ENCODE data around the gene CAT.

CAT gene

DNA sequence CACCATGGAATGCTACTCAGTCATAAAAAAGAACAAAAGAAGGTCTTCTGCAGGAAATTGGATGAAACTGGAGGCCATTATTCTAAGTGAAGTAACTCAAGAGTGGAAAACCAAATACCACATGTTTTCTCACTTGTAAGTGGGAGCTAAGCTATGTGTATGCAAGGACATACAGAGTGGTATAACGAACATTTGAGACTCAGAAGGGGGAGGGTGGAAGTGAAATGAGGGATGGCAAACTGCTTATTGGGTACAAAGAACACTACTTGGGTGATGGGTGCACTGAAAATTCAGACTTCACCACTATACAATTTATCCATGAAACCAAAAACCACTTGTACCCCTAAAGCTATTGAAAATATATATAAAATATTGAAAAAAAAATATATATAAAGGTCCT lies 13.4 kb upstream of the CAT start:
- no peak overlapping the region for H3K4me3 ChIP-seq (ENCODE audit: insufficient read length, low read depth)
- no peaks in the 10 kb centered on the region for H3K36me3 ChIP-seq (ENCODE audit: insufficient read depth, insufficient read length, low read length)
- TF ChIP-seq SUZ12 (IDR thresholded peaks at IDR 0.05; ENCODE audit: extremely low read depth, insufficient read depth, insufficient read length), result no peak
- TF ChIP-seq YY1 (IDR thresholded peaks at IDR 0.05; ENCODE audit: insufficient read depth, insufficient read length), result no peak
- TF ChIP-seq ZNF274 (IDR thresholded peaks at IDR 0.05; ENCODE audit: low read depth, low read length), result no peak
- H3K9me3 ChIP-seq (ENCODE audit: insufficient read depth, low read length), result no peaks in the 10 kb centered on the region
- no peak overlapping the region for H3K9ac ChIP-seq (ENCODE audit: insufficient read length, low read depth)
- H3K4me1 ChIP-seq (ENCODE audit: insufficient read depth, insufficient read length), result no peaks in the 10 kb centered on the region
- H3K27me3 ChIP-seq (ENCODE audit: insufficient read depth, insufficient read length), result no peaks in the 10 kb centered on the region
- DNase-seq (ENCODE audit: low read depth, low spot score), result no peak

DNA sequence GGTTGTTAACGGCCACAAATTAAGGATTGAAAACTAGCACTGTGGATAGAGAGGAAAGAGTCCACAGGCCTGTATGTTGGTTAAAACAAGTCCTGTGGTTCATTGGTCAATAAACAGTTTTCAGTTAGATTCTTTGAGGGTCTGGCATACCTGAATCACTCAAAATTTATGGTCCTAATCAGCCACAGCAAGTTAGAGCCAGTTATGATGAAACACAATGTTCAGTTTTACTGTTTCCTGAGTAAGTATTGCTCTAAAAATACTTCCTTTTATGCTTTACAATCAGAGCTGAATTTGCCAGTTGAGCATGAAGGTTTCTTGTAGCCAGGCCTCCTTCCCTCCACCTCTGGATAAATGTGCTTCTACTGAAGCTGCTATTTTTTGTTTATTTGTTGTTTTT lies 12.9 kb upstream of the CAT start:
- TF ChIP-seq SUZ12 (IDR thresholded peaks at IDR 0.05; ENCODE audit: extremely low read depth, insufficient read depth, insufficient read length) (no peak), YY1 (IDR thresholded peaks at IDR 0.05; ENCODE audit: insufficient read depth, insufficient read length) (no peak), ZNF274 (IDR thresholded peaks at IDR 0.05; ENCODE audit: low read depth, low read length) (no peak)
- no peaks in the 10 kb centered on the region for H3K9me3 ChIP-seq (ENCODE audit: insufficient read depth, low read length)
- H3K27me3 ChIP-seq (ENCODE audit: insufficient read depth, insufficient read length), result no peaks in the 10 kb centered on the region
- no peak overlapping the region for H3K4me3 ChIP-seq (ENCODE audit: insufficient read length, low read depth)
- H3K4me1 ChIP-seq (ENCODE audit: insufficient read depth, insufficient read length), result no peaks in the 10 kb centered on the region
- no peak for DNase-seq (ENCODE audit: low read depth, low spot score)
- no peaks in the 10 kb centered on the region for H3K36me3 ChIP-seq (ENCODE audit: insufficient read depth, insufficient read length, low read length)
- no peak overlapping the region for H3K9ac ChIP-seq (ENCODE audit: insufficient read length, low read depth)

DNA sequence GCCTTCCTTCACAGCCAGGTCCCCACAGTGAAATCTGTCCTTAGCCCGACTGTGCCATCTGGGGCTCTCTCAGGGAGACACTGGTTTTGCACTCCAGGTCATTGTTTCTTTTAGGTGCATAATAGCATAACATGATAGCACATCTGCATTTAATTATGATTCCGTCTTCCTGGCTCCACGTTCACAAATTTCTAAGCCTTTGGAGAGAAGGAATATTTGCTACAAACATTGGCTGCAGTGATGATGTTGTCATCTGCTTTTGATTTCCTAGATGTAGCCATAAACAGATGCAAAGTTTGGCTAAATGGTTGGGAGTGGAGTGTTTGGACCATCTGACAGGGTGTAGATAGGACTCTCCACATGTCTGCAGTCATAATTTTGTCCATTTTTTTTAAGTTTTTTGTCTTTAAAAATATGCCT lies 12.0 kb upstream of the CAT start:
- H3K9ac ChIP-seq (ENCODE audit: insufficient read length, low read depth), result no peak overlapping the region
- TF ChIP-seq SUZ12 (IDR thresholded peaks at IDR 0.05; ENCODE audit: extremely low read depth, insufficient read depth, insufficient read length) (no peak), YY1 (IDR thresholded peaks at IDR 0.05; ENCODE audit: insufficient read depth, insufficient read length) (no peak), ZNF274 (IDR thresholded peaks at IDR 0.05; ENCODE audit: low read depth, low read length) (no peak)

DNA sequence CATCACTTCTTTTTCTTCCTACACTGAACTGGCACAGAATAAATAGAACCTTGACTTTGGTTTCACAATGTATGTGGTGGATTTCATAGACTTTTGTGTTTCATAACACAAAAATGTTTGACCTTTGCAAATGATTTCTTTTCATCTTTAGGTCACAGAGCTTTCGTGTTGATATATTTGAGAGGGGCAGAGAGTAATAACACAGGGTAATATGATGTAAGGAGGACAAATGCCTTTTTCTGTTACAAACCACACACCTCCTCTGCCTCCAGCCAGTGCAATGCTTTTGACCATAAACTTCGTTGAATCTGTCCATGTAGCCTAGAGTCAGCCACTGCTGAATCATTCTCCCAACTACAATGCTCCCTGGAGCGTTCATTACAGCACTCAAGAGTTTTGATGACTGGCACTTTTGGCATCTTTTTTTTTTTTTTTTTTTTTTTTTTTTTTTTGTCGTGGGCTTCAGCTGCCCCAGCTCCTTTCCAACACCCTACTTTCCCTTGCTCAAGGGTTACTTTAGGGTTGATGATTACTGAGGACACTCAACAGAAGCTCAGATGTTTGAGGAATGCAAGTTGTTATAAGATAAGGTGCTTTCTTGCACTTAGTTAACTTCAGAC lies 11.4 kb upstream of the CAT start:
- H3K4me3 ChIP-seq (ENCODE audit: insufficient read length, low read depth), result no peak overlapping the region
- no peaks in the 10 kb centered on the region for H3K36me3 ChIP-seq (ENCODE audit: insufficient read depth, insufficient read length, low read length)
- H3K4me1 ChIP-seq (ENCODE audit: insufficient read depth, insufficient read length), result no peaks in the 10 kb centered on the region
- no peak for DNase-seq (ENCODE audit: low read depth, low spot score)
- no peaks in the 10 kb centered on the region for H3K27me3 ChIP-seq (ENCODE audit: insufficient read depth, insufficient read length)
- TF ChIP-seq YY1 (IDR thresholded peaks at IDR 0.05; ENCODE audit: insufficient read depth, insufficient read length) (no peak), SUZ12 (IDR thresholded peaks at IDR 0.05; ENCODE audit: extremely low read depth, insufficient read depth, insufficient read length) (no peak), ZNF274 (IDR thresholded peaks at IDR 0.05; ENCODE audit: low read depth, low read length) (no peak)
- no peaks in the 10 kb centered on the region for H3K9me3 ChIP-seq (ENCODE audit: insufficient read depth, low read length)
- H3K9ac ChIP-seq (ENCODE audit: insufficient read length, low read depth), result no peak overlapping the region

More for the DNA sequence above, 12.0 kb upstream of the CAT start:
- no peaks in the 10 kb centered on the region for H3K27me3 ChIP-seq (ENCODE audit: insufficient read depth, insufficient read length)
- H3K4me1 ChIP-seq (ENCODE audit: insufficient read depth, insufficient read length), result no peaks in the 10 kb centered on the region
- H3K4me3 ChIP-seq (ENCODE audit: insufficient read length, low read depth), result no peak overlapping the region
- H3K9me3 ChIP-seq (ENCODE audit: insufficient read depth, low read length), result no peaks in the 10 kb centered on the region
- no peak for DNase-seq (ENCODE audit: low read depth, low spot score)
- H3K36me3 ChIP-seq (ENCODE audit: insufficient read depth, insufficient read length, low read length), result no peaks in the 10 kb centered on the region

DNA sequence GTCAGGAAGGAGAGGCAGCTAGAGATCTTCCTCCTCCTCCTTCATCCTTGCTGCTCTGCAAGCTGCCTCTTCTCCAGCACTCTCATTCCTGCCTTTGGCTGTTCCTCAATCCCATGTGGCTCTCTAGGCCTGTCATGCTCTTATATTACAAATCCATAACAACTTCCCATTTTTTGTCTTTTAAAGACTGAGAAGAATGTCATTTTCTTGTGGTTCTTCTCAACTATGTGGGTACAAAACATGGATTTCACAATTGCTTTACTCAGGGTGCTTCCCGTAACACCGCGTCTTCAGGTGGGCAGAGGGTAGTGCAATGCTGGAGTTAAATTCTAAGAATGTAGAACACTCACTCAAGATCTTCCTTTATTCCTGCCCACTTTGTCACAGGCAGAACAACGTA lies 6.8 kb upstream of the CAT start:
- no peaks in the 10 kb centered on the region for H3K9me3 ChIP-seq (ENCODE audit: insufficient read depth, low read length)
- H3K36me3 ChIP-seq (ENCODE audit: insufficient read depth, insufficient read length, low read length), result no peaks in the 10 kb centered on the region
- H3K4me1 ChIP-seq (ENCODE audit: insufficient read depth, insufficient read length), result no peaks in the 10 kb centered on the region
- no peak overlapping the region for H3K9ac ChIP-seq (ENCODE audit: insufficient read length, low read depth)
- no peak for DNase-seq (ENCODE audit: low read depth, low spot score)
- H3K27me3 ChIP-seq (ENCODE audit: insufficient read depth, insufficient read length), result no peaks in the 10 kb centered on the region
- TF ChIP-seq ZNF274 (IDR thresholded peaks at IDR 0.05; ENCODE audit: low read depth, low read length), result no peak
- no peak for TF ChIP-seq YY1 (IDR thresholded peaks at IDR 0.05; ENCODE audit: insufficient read depth, insufficient read length)
- no peak for TF ChIP-seq SUZ12 (IDR thresholded peaks at IDR 0.05; ENCODE audit: extremely low read depth, insufficient read depth, insufficient read length)
- H3K4me3 ChIP-seq (ENCODE audit: insufficient read length, low read depth), result no peak overlapping the region

DNA sequence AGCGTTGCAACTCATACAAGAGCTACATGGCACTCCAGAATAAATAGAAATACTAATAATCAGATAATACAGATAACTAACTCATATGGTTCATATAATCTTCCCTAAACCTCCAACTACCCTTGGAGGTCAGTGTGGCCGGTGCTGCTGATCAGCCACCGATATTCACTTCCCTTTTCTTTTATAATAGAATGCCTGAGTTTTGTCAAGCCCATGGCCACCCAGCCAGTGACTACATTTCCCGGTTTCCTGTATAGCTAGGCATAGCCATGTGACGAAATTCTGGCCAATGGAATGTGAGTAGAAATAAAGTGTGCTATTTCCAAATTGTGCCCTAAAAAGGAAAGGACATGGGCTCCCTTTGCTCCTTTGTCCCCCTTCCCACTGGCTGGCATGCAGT lies 5.9 kb upstream of the CAT start:
- TF ChIP-seq YY1 (IDR thresholded peaks at IDR 0.05; ENCODE audit: insufficient read depth, insufficient read length), result no peak
- no peak for TF ChIP-seq ZNF274 (IDR thresholded peaks at IDR 0.05; ENCODE audit: low read depth, low read length)
- no peak for TF ChIP-seq SUZ12 (IDR thresholded peaks at IDR 0.05; ENCODE audit: extremely low read depth, insufficient read depth, insufficient read length)
- Histone ChIP-seq H3K4me3 (ENCODE audit: insufficient read length, low read depth) (no peak overlapping the region), H3K9me3 (ENCODE audit: insufficient read depth, low read length) (no peaks in the 10 kb centered on the region), H3K36me3 (ENCODE audit: insufficient read depth, insufficient read length, low read length) (no peaks in the 10 kb centered on the region), H3K27me3 (ENCODE audit: insufficient read depth, insufficient read length) (no peaks in the 10 kb centered on the region), H3K4me1 (ENCODE audit: insufficient read depth, insufficient read length) (no peaks in the 10 kb centered on the region), H3K9ac (ENCODE audit: insufficient read length, low read depth) (no peak overlapping the region)
- DNase-seq (ENCODE audit: low read depth, low spot score), result no peak

DNA sequence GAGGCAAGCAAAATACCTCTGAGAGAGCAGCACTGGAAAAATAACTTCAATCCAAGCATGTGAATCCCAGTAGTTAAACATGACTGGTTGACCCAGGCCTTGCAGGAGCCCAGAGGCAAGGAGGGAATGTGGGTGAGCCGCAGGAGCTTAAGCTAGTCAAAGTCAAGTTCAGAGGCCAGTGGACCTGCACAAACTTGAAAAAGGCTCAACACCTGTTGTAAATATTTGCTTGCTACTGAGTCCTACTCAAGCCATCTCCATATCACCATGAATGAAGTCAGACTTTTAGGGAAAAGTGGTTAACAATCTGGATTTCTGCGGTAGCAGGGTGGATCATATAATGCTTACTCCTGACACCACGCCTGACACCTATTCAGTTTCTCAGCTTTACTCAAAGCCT lies 4.8 kb upstream of the CAT start:
- TF ChIP-seq ZNF274 (IDR thresholded peaks at IDR 0.05; ENCODE audit: low read depth, low read length), result no peak
- no peak for TF ChIP-seq SUZ12 (IDR thresholded peaks at IDR 0.05; ENCODE audit: extremely low read depth, insufficient read depth, insufficient read length)
- TF ChIP-seq YY1 (IDR thresholded peaks at IDR 0.05; ENCODE audit: insufficient read depth, insufficient read length), result no peak
- DNase-seq (ENCODE audit: low read depth, low spot score), result no peak
- H3K4me3 ChIP-seq (ENCODE audit: insufficient read length, low read depth), result no peak overlapping the region
- no peak overlapping the region for H3K9ac ChIP-seq (ENCODE audit: insufficient read length, low read depth)
- H3K9me3 ChIP-seq (ENCODE audit: insufficient read depth, low read length), result no peaks in the 10 kb centered on the region; the same call in 1 of the 2 replicates
- no peaks in the 10 kb centered on the region for H3K27me3 ChIP-seq (ENCODE audit: insufficient read depth, insufficient read length)
- H3K36me3 ChIP-seq (ENCODE audit: insufficient read depth, insufficient read length, low read length), result no peaks in the 10 kb centered on the region
- no peaks in the 10 kb centered on the region for H3K4me1 ChIP-seq (ENCODE audit: insufficient read depth, insufficient read length)

Measured in NT2/D1 (cell line).